MCF 10A (cell line): Measurements from ENCODE around the gene PARD3. TPM values are rescaled to one million over a fixed set of nuclear protein-coding genes. Genes with fewer than 3 reads are reported as not detected.

Experiments used
- BruUV-seq: library from RNA; stranded (reverse); fragments of 400-500 nt; replicated peaks from 2 replicates; lab custom pipeline; 2021; lab: Mats Ljungman, UMichigan
- CTCF ChIA-PET: fragments of 300-600 bp; sonication (Branson Sonifier 250); formaldehyde crosslinking; extraction: SDS; loops from one replicate; lab custom pipeline; 2021; ENCODE audit warnings: antibody characterized with exemption, inconsistent platforms; lab: Yijun Ruan, JAX
- POLR2A ChIA-PET: fragments of 300-600, 350-650 bp; sonication (Branson Sonifier 250); formaldehyde crosslinking; extraction: SDS; loops from one replicate; lab custom pipeline; 2020; ENCODE audit warnings: antibody characterized with exemption, inconsistent platforms; lab: Yijun Ruan, JAX
- DNase-seq: peaks from one replicate; pipeline ENCODE4 v3.0.0-alpha.2; 2018; ENCODE audit not compliant: unreplicated experiment
- H3K27ac Mint-ChIP-seq: one replicate; pipeline ENCODE4 v1.8.0; 2022; ENCODE audit warnings: mild to moderate bottlenecking, low read depth, mixed read lengths; ENCODE audit not compliant: unreplicated experiment
- H3K27me3 Mint-ChIP-seq: one replicate; pipeline ENCODE4 v1.8.0; 2022; ENCODE audit warnings: mixed read lengths; ENCODE audit not compliant: insufficient read depth, unreplicated experiment
- H3K36me3 Mint-ChIP-seq: one replicate; pipeline ENCODE4 v1.8.0; 2022; ENCODE audit warnings: mild to moderate bottlenecking, moderate library complexity, mixed read lengths; ENCODE audit not compliant: insufficient read depth, unreplicated experiment
- H3K4me1 Mint-ChIP-seq: one replicate; pipeline ENCODE4 v1.8.0; 2022; ENCODE audit warnings: mixed read lengths; ENCODE audit not compliant: insufficient read depth, unreplicated experiment
- H3K4me3 Mint-ChIP-seq: one replicate; pipeline ENCODE4 v1.8.0; 2022; ENCODE audit warnings: mild to moderate bottlenecking, moderate library complexity, mixed read lengths; ENCODE audit not compliant: unreplicated experiment
- H3K9me3 Mint-ChIP-seq: one replicate; pipeline ENCODE4 v1.8.0; 2022; ENCODE audit warnings: mixed read lengths; ENCODE audit not compliant: unreplicated experiment
- CTCF ChIP-seq: fragments of 200-600 bp; IDR thresholded peaks from one replicate; pipeline ENCODE4 v1.8.0; 2022; ENCODE audit warnings: antibody characterized with exemption, mild to moderate bottlenecking; ENCODE audit not compliant: unreplicated experiment
- intact Hi-C: fragments of 100-400 bp; cut with micrococcal nuclease; formaldehyde crosslinking; loops from 2 replicates; pipeline ENCODE4 v1.14.1; 2022
- total RNA-seq: library from RNA; stranded (reverse); gene quantifications from 2 replicates; pipeline ENCODE4 v1.2.3, GENCODE V29; 2022

Gene PARD3
- total RNA-seq, 1 experiment from 2014 or later = 70.0 TPM

- no peak overlapping the region for H3K27ac Mint-ChIP-seq
- POLR2A ChIA-PET = no interaction called here
- peaks cover 40% of the 10 kb centered on the region for H3K4me1 Mint-ChIP-seq
Observed at GRCh38 chr10:34729619-34730018, 85.5 kb downstream of the PARD3 start.

GRCh38 chr10:34728361-34728760 is 86.7 kb downstream of the PARD3 start:
- BruUV-seq = no TSS peak
- ChIA-PET POLR2A (interaction anchor here (1.0 kb wide), 1 partner anchor 10 kb away, joined by 3 read pairs; no protein-coding TSS in a partner anchor), CTCF (no interaction called here)
- Mint-ChIP-seq H3K9me3 (no peaks in the 10 kb centered on the region), H3K27ac (no peak overlapping the region), H3K4me1 (peaks cover 49% of the 10 kb centered on the region), H3K27me3 (no peaks in the 10 kb centered on the region), H3K36me3 (peaks cover 6% of the 10 kb centered on the region), H3K4me3 (no peak overlapping the region)
- no peak for DNase-seq
- intact Hi-C loops = no loop called here
- TF ChIP-seq CTCF = no peak

More at GRCh38 chr10:34729619-34730018, 85.5 kb downstream of the PARD3 start:
- intact Hi-C loops = no loop called here
- no peaks in the 10 kb centered on the region for H3K27me3 Mint-ChIP-seq
- H3K36me3 Mint-ChIP-seq = peaks cover 6% of the 10 kb centered on the region
- no TSS peak for BruUV-seq
- no peaks in the 10 kb centered on the region for H3K9me3 Mint-ChIP-seq
- H3K4me3 Mint-ChIP-seq = no peak overlapping the region
- TF ChIP-seq CTCF = no peak
- CTCF ChIA-PET = interaction anchor here (1.1 to 1.2 kb wide), 2 partner anchors 46 to 265 kb away, joined by 3 read pairs; no protein-coding TSS in a partner anchor
- DNase-seq = no peak

GRCh38 chr10:34727595-34728033 is 87.5 kb downstream of the PARD3 start:
- H3K36me3 Mint-ChIP-seq = peaks cover 8% of the 10 kb centered on the region
- peaks cover 45% of the 10 kb centered on the region for H3K4me1 Mint-ChIP-seq
- no peak for TF ChIP-seq CTCF
- POLR2A ChIA-PET = interaction anchor here (0.6 to 1.0 kb wide), 2 partner anchors 11 to 240 kb away, joined by 3 read pairs; no protein-coding TSS in a partner anchor
- H3K9me3 Mint-ChIP-seq = no peaks in the 10 kb centered on the region
- DNase-seq = peak; percentile 64
- intact Hi-C loops = no loop called here
- H3K4me3 Mint-ChIP-seq = no peak overlapping the region
- H3K27me3 Mint-ChIP-seq = no peaks in the 10 kb centered on the region
- no peak overlapping the region for H3K27ac Mint-ChIP-seq
- CTCF ChIA-PET = interaction anchor here (0.8 to 1.2 kb wide), 2 partner anchors 73 to 267 kb away, joined by 3 to 4 read pairs; no protein-coding TSS in a partner anchor
- BruUV-seq = no TSS peak

GRCh38 chr10:34726862-34727261 is 88.2 kb downstream of the PARD3 start:
- peaks cover 40% of the 10 kb centered on the region for H3K4me1 Mint-ChIP-seq
- H3K4me3 Mint-ChIP-seq = no peak overlapping the region
- H3K9me3 Mint-ChIP-seq = no peaks in the 10 kb centered on the region
- POLR2A ChIA-PET = interaction anchor here (0.6 to 1.2 kb wide), 5 partner anchors 28 to 240 kb away, joined by 3 to 5 read pairs (median 3); no protein-coding TSS in a partner anchor
- DNase-seq = no peak
- intact Hi-C loops = no loop called here
- H3K27me3 Mint-ChIP-seq = no peaks in the 10 kb centered on the region
- CTCF ChIA-PET = interaction anchor here (0.6 to 1.2 kb wide), 5 partner anchors 13 to 606 kb away, joined by 3 to 4 read pairs (median 4); no protein-coding TSS in a partner anchor
- BruUV-seq = no TSS peak
- no peak for TF ChIP-seq CTCF
- no peak overlapping the region for H3K27ac Mint-ChIP-seq
- peaks cover 13% of the 10 kb centered on the region for H3K36me3 Mint-ChIP-seq
